GM18858 (cell line): Measurements from ENCODE around the gene ATL2.
"Not testable (repeated sequence)": the region's sequence is repeated elsewhere in the genome, so short reads cannot be mapped to it uniquely, and the experiment has no call there.

Experiments
- ATAC-seq: cut with Tn5 transposase; IDR thresholded peaks from one replicate; pipeline ENCODE4 v1.9.1; 2021; ENCODE audit not compliant: unreplicated experiment

Gene ATL2

GRCh38 chr2:38277245-38278116 lies 99.6 kb downstream of the ATL2 start:
- no peak for ATAC-seq

- no peak for ATAC-seq
Measured at GRCh38 chr2:38274286-38275276, 102.5 kb downstream of the ATL2 start.

- ATAC-seq, result no peak
Measured at GRCh38 chr2:38271697-38272096, 105.4 kb downstream of the ATL2 start.

- ATAC-seq, result no peak
Measured at GRCh38 chr2:38269421-38269820, 107.7 kb downstream of the ATL2 start.

GRCh38 chr2:38268691-38269327 lies 108.3 kb downstream of the ATL2 start:
- no peak for ATAC-seq

GRCh38 chr2:38268001-38268400 lies 109.1 kb downstream of the ATL2 start:
- ATAC-seq, result no peak

GRCh38 chr2:38267270-38267925 lies 109.7 kb downstream of the ATL2 start:
- ATAC-seq, result no peak

- no peak for ATAC-seq
Measured at GRCh38 chr2:38266382-38267061, 110.6 kb downstream of the ATL2 start.

- no peak for ATAC-seq
Measured at GRCh38 chr2:38265461-38265860, 111.6 kb downstream of the ATL2 start.

GRCh38 chr2:38264396-38265221 lies 112.5 kb downstream of the ATL2 start:
- ATAC-seq, result no peak

GRCh38 chr2:38263293-38263692 lies 113.8 kb downstream of the ATL2 start:
- no peak for ATAC-seq

- peak; percentile 35 for ATAC-seq
Measured at GRCh38 chr2:38262069-38262871, 114.8 kb downstream of the ATL2 start.

GRCh38 chr2:38261569-38262068 lies 115.5 kb downstream of the ATL2 start:
- no peak for ATAC-seq

GRCh38 chr2:38260972-38261371 lies 116.1 kb downstream of the ATL2 start:
- no peak for ATAC-seq

GRCh38 chr2:38260469-38260868 lies 116.6 kb downstream of the ATL2 start:
- ATAC-seq, result no peak

GRCh38 chr2:38259311-38259710 lies 117.8 kb downstream of the ATL2 start:
- ATAC-seq, result no peak

- not testable (repeated sequence) for ATAC-seq
Measured at GRCh38 chr2:38257680-38258079, 119.4 kb downstream of the ATL2 start.

- no peak for ATAC-seq
Measured at GRCh38 chr2:38256610-38257009, 120.5 kb downstream of the ATL2 start.
